Memory B cell (primary cell): ENCODE data around the gene GREM2.

Experiments used
- ATAC-seq: fragments of 150-1000 bp; cut with Tn5 transposase; 2 replicates; pipeline ENCODE4 v1.10.0; 2021; ENCODE audit warnings: low read depth, mild to moderate bottlenecking, moderate library complexity
- DNase-seq, 2 donors: peaks; one replicate each; pipeline ENCODE4 v3.0.0; 2022; ENCODE audit warnings: low spot score in 2 of 2
- H3K27ac Mint-ChIP-seq: one replicate; pipeline ENCODE4 v1.8.0; 2022; ENCODE audit warnings: mild to moderate bottlenecking, moderate library complexity, mixed read lengths
- H3K27me3 Mint-ChIP-seq: one replicate; pipeline ENCODE4 v1.8.0; 2022; ENCODE audit warnings: mixed read lengths
- H3K36me3 Mint-ChIP-seq: one replicate; pipeline ENCODE4 v1.8.0; 2022; ENCODE audit warnings: mild to moderate bottlenecking, mixed read lengths
- H3K4me1 Mint-ChIP-seq: one replicate; pipeline ENCODE4 v1.8.0; 2022; ENCODE audit warnings: mixed read lengths
- H3K4me3 Mint-ChIP-seq: one replicate; pipeline ENCODE4 v1.8.0; 2022; ENCODE audit warnings: mild to moderate bottlenecking, moderate library complexity, mixed read lengths
- H3K9me3 Mint-ChIP-seq: one replicate; pipeline ENCODE4 v1.8.0; 2022; ENCODE audit warnings: mixed read lengths

GREM2 gene

DNA sequence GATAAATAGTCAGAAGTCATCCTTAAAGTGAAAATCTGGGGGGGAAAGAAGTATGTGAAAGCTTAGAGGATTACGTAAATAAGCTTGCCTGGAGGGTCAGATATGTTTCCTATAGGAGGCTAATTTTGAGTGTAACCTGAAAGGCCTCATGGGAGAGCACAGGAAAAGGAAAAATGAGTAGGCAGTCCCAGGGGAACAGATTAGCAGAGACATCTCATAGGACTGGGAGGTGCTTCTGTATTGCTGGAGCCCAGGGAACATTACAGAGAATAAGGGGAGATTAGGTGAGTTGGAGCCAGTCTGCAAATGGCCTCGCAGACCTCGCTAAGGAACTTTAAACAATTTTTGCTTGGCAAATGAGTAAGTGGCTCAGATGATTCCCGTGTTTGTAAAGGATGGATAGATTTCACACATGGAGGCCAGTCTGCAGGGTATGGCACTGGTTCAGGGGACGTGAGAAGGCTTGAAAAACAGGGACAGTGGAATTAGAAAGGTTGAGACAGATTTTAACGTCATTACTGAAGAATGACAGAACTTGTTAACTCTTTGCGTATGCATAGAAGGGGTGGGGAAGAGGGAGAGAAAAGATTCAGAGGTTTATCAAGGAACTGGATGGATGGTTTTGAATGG lies 149.1 kb downstream of the GREM2 start:
- Mint-ChIP-seq H3K36me3 (no peaks in the 10 kb centered on the region), H3K27ac (no peak overlapping the region), H3K9me3 (no peaks in the 10 kb centered on the region), H3K27me3 (no peaks in the 10 kb centered on the region), H3K4me1 (no peaks in the 10 kb centered on the region), H3K4me3 (no peak overlapping the region)
- ATAC-seq (no peak), DNase-seq (no peak)

DNA sequence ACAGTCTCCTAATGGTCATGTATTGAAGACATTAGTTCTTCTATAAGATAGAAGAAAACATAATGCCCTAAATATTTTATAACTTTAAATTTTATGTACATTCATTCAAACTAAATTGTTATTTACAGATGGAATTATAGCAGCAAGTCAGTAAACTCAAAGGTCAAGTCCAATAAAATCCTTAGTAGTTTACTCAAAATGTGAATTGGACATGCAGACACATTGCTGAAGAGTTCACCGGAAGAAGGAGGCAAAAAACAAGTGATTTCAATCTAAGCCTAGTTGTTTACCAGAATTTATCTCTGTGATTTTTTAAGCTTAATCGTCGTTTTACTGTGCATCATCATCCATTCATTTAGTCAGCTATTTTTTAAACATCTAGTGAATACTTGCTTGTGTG lies 149.7 kb downstream of the GREM2 start:
- ATAC-seq (no peak), DNase-seq (no peak)
- Mint-ChIP-seq H3K36me3 (no peaks in the 10 kb centered on the region), H3K4me3 (no peak overlapping the region), H3K9me3 (peaks cover 1% of the 10 kb centered on the region), H3K27me3 (no peaks in the 10 kb centered on the region), H3K27ac (no peak overlapping the region), H3K4me1 (no peaks in the 10 kb centered on the region)

GRCh38 chr1:240457203-240457602 lies 154.8 kb downstream of the GREM2 start:
- ATAC-seq (no peak), DNase-seq (no peak)
- Mint-ChIP-seq H3K9me3 (peaks cover 3% of the 10 kb centered on the region), H3K4me3 (no peak overlapping the region), H3K27me3 (no peaks in the 10 kb centered on the region), H3K4me1 (no peaks in the 10 kb centered on the region), H3K27ac (no peak overlapping the region), H3K36me3 (no peaks in the 10 kb centered on the region)

DNA sequence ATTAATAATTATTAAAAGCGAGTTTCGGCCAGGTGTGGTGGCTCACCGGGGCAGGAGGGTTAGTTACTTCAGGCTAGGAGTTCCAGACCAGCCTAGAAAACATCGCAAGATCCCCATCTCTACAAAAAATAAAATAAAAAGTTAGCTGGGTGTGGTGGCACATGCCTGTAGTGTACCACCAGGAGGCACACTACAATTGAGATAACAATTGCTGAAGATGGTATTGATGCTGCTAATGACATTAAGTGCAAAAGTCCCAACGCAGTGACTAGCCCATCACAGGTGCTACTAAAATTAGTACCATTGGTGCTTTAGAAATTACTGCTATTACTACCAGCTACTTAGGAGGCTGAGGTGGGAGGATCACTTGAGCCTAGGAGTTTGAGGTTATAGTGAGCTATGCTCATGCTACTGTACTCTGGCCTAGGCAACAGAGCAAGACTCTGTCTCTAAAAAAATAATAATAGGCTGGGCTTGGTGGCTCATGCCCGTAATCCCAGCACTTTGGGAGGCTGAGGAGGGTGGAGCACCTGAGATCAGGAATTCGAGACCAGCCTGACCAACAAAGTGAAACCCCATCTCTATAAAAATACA lies 156.6 kb downstream of the GREM2 start:
- Mint-ChIP-seq H3K27ac (no peak overlapping the region), H3K4me1 (no peaks in the 10 kb centered on the region), H3K4me3 (no peak overlapping the region), H3K27me3 (no peaks in the 10 kb centered on the region), H3K9me3 (peaks cover 3% of the 10 kb centered on the region), H3K36me3 (no peaks in the 10 kb centered on the region)
- ATAC-seq (no peak), DNase-seq (no peak)

- Mint-ChIP-seq H3K36me3 (no peaks in the 10 kb centered on the region), H3K4me3 (no peak overlapping the region), H3K4me1 (no peaks in the 10 kb centered on the region), H3K27me3 (no peaks in the 10 kb centered on the region), H3K9me3 (peaks cover 3% of the 10 kb centered on the region), H3K27ac (no peak overlapping the region)
- ATAC-seq (no peak), DNase-seq (no peak)
Observed at GRCh38 chr1:240445369-240445768, 166.6 kb downstream of the GREM2 start.

- Mint-ChIP-seq H3K27me3 (no peaks in the 10 kb centered on the region), H3K27ac (no peak overlapping the region), H3K36me3 (no peaks in the 10 kb centered on the region), H3K9me3 (peaks cover 3% of the 10 kb centered on the region), H3K4me3 (no peak overlapping the region), H3K4me1 (no peaks in the 10 kb centered on the region)
- ATAC-seq (no peak), DNase-seq (no peak)
Observed at GRCh38 chr1:240441669-240442068, 170.3 kb downstream of the GREM2 start.
